Measurements from ENCODE around the gene MAFF.

The MAFF gene

GRCh38 chr22:38249803-38250642 is 48.2 kb downstream of the MAFF start:
- no CpG with 5 or more reads among the region's 25 CpGs for WGBS (ENCODE audit: insufficient coverage, insufficient read length)
- no peak overlapping the region for H3K27ac ChIP-seq (ENCODE audit: low read length)
- no peaks in the 10 kb centered on the region for H3K4me1 ChIP-seq (ENCODE audit: control insufficient read depth, insufficient read depth, low read length)

GRCh38 chr22:38250643-38251340 is 49.0 kb downstream of the MAFF start:
- H3K9me3 ChIP-seq (ENCODE audit: control insufficient read depth, insufficient read depth, low read length) = no peaks in the 10 kb centered on the region
- no CpG with 5 or more reads among the region's 13 CpGs for WGBS (ENCODE audit: insufficient coverage, insufficient read length)
- no peak overlapping the region for H3K27ac ChIP-seq (ENCODE audit: low read length)
- no peak overlapping the region for H3K4me3 ChIP-seq (ENCODE audit: low read length)
- H3K27me3 ChIP-seq (ENCODE audit: control insufficient read depth, insufficient read depth, low read length) = no peaks in the 10 kb centered on the region
- peaks cover 14% of the 10 kb centered on the region for H3K36me3 ChIP-seq (ENCODE audit: control insufficient read depth, insufficient read depth, low read length)
- no peak for DNase-seq (ENCODE audit: low read depth, low spot score)
- H3K4me1 ChIP-seq (ENCODE audit: control insufficient read depth, insufficient read depth, low read length) = no peaks in the 10 kb centered on the region

More at GRCh38 chr22:38249803-38250642, 48.2 kb downstream of the MAFF start:
- Histone ChIP-seq H3K9me3 (ENCODE audit: control insufficient read depth, insufficient read depth, low read length) (no peaks in the 10 kb centered on the region), H3K4me3 (ENCODE audit: low read length) (no peak overlapping the region), H3K36me3 (ENCODE audit: control insufficient read depth, insufficient read depth, low read length) (peaks cover 16% of the 10 kb centered on the region), H3K27me3 (ENCODE audit: control insufficient read depth, insufficient read depth, low read length) (no peaks in the 10 kb centered on the region)
- DNase-seq (ENCODE audit: low read depth, low spot score) = no peak

GRCh38 chr22:38251341-38251692 is 49.5 kb downstream of the MAFF start:
- Histone ChIP-seq H3K4me1 (ENCODE audit: control insufficient read depth, insufficient read depth, low read length) (no peaks in the 10 kb centered on the region), H3K4me3 (ENCODE audit: low read length) (no peak overlapping the region), H3K9me3 (ENCODE audit: control insufficient read depth, insufficient read depth, low read length) (no peaks in the 10 kb centered on the region), H3K27ac (ENCODE audit: low read length) (no peak overlapping the region), H3K27me3 (ENCODE audit: control insufficient read depth, insufficient read depth, low read length) (no peaks in the 10 kb centered on the region), H3K36me3 (ENCODE audit: control insufficient read depth, insufficient read depth, low read length) (peaks cover 9% of the 10 kb centered on the region; the same call in 1 of the 2 replicates)
- DNase-seq (ENCODE audit: low read depth, low spot score) = no peak
- WGBS (ENCODE audit: insufficient coverage, insufficient read length) = no CpG with 5 or more reads among the region's 7 CpGs

DNA sequence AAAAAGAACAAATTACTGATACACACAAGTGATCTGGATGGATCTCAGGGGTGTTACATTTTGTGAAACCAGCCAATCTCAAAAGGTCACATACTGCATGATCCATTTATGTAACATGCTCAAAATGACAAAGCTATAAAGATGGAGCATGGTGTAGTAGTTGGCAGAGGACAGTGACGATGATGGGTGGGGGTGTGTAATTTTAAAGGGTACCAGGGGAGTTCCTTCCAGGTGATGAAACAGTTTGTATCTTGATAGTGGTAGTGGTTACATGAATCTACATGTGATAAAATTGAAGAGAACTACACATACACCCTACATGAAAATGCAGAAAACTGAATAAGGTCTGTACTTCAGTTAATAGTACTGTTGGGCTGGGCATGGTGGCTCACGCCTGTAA is 53.9 kb downstream of the MAFF start:
- WGBS (ENCODE audit: insufficient coverage, insufficient read length) = no CpG with 5 or more reads among the region's 2 CpGs
- H3K4me1 ChIP-seq (ENCODE audit: control insufficient read depth, insufficient read depth, low read length) = peaks cover 2% of the 10 kb centered on the region; the same call in 1 of the 2 replicates
- DNase-seq (ENCODE audit: low read depth, low spot score) = no peak
- H3K27me3 ChIP-seq (ENCODE audit: control insufficient read depth, insufficient read depth, low read length) = no peaks in the 10 kb centered on the region
- no peak overlapping the region for H3K27ac ChIP-seq (ENCODE audit: low read length)
- H3K9me3 ChIP-seq (ENCODE audit: control insufficient read depth, insufficient read depth, low read length) = no peaks in the 10 kb centered on the region
- H3K4me3 ChIP-seq (ENCODE audit: low read length) = no peak overlapping the region
- no peaks in the 10 kb centered on the region for H3K36me3 ChIP-seq (ENCODE audit: control insufficient read depth, insufficient read depth, low read length)

DNA sequence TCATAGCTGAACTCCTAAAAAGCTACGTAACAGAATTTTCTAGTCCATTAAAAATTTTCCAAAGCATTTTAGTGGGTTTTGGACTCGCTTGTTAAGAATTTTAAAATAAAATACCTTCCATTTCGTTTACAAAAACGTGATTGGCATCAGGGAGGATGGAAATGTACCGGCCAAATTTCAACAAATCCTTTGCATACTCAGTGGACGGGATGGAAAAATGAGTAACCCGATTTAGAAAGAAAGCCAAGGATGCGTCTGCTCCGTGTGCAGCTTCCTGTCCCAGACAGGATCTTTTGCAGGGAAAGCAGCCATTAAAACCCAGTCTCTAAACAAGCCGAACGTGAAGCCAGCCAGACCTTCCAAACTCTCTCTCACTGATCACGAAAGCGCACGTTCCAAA is 55.4 kb downstream of the MAFF start:
- no CpG with 5 or more reads among the region's 14 CpGs for WGBS (ENCODE audit: insufficient coverage, insufficient read length)
- Histone ChIP-seq H3K9me3 (ENCODE audit: control insufficient read depth, insufficient read depth, low read length) (no peaks in the 10 kb centered on the region), H3K4me1 (ENCODE audit: control insufficient read depth, insufficient read depth, low read length) (peaks cover 2% of the 10 kb centered on the region; the same call in 1 of the 2 replicates), H3K27me3 (ENCODE audit: control insufficient read depth, insufficient read depth, low read length) (no peaks in the 10 kb centered on the region), H3K36me3 (ENCODE audit: control insufficient read depth, insufficient read depth, low read length) (no peaks in the 10 kb centered on the region), H3K4me3 (ENCODE audit: low read length) (no peak overlapping the region), H3K27ac (ENCODE audit: low read length) (no peak overlapping the region)
- no peak for DNase-seq (ENCODE audit: low read depth, low spot score)

DNA sequence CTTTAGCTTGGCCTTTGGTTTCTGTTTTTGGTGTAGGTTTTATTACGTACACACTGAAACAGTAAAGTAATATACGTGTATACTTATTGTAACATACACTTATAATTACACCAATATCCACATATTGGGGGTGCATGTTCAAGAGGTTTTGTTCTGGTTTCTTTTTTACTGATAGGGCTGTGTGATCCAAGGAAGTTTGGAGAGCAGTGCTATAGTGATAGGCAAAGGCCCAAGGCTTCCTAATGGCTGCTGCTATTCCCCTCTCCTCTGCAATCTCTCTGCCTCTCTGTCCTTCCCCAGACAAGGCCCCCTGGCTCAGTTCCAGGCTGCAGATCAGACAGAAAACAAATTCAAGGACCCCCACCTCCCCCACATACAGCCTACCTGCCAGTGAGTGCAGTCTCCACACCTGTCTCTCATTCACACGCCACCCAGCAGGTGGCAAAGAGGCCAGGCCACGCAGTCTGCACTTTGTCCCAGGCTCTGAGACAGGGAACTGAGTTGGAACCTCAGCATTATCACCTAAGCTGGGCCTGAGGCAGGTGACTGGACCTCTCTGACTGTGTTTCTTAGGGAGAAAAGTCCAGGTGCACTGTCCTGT is 56.0 kb downstream of the MAFF start:
- no peaks in the 10 kb centered on the region for H3K36me3 ChIP-seq (ENCODE audit: control insufficient read depth, insufficient read depth, low read length)
- H3K27ac ChIP-seq (ENCODE audit: low read length) = no peak overlapping the region
- no peak overlapping the region for H3K4me3 ChIP-seq (ENCODE audit: low read length)
- no peaks in the 10 kb centered on the region for H3K27me3 ChIP-seq (ENCODE audit: control insufficient read depth, insufficient read depth, low read length)
- H3K9me3 ChIP-seq (ENCODE audit: control insufficient read depth, insufficient read depth, low read length) = no peaks in the 10 kb centered on the region
- H3K4me1 ChIP-seq (ENCODE audit: control insufficient read depth, insufficient read depth, low read length) = peaks cover 2% of the 10 kb centered on the region; the same call in 1 of the 2 replicates
- DNase-seq (ENCODE audit: low read depth, low spot score) = no peak
- no CpG with 5 or more reads among the region's 4 CpGs for WGBS (ENCODE audit: insufficient coverage, insufficient read length)

DNA sequence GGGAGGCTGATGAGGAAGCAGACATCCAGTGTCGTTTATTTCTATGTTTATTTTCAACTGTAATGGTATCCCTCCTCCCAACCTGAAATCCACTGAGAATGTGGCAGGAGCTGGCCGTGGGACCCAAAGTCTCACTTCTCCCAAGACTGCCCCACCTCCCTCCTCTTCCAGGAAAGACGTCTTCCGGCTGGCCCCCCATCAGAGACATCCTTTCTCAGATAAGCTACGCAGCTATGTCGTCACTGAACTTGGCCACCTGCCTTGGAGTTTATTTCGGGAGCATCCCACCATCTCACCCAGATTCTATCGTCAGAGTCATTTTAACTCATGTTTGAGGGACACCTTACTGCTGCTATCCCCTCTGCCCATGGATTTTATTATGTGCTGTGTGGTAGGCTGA is 57.1 kb downstream of the MAFF start:
- no CpG with 5 or more reads among the region's 8 CpGs for WGBS (ENCODE audit: insufficient coverage, insufficient read length)
- H3K9me3 ChIP-seq (ENCODE audit: control insufficient read depth, insufficient read depth, low read length) = no peaks in the 10 kb centered on the region
- no peak overlapping the region for H3K27ac ChIP-seq (ENCODE audit: low read length)
- no peak overlapping the region for H3K4me3 ChIP-seq (ENCODE audit: low read length)
- peaks cover 2% of the 10 kb centered on the region; the same call in 1 of the 2 replicates for H3K36me3 ChIP-seq (ENCODE audit: control insufficient read depth, insufficient read depth, low read length)
- H3K27me3 ChIP-seq (ENCODE audit: control insufficient read depth, insufficient read depth, low read length) = no peaks in the 10 kb centered on the region
- H3K4me1 ChIP-seq (ENCODE audit: control insufficient read depth, insufficient read depth, low read length) = peaks cover 2% of the 10 kb centered on the region; the same call in 1 of the 2 replicates
- DNase-seq (ENCODE audit: low read depth, low spot score) = no peak

DNA sequence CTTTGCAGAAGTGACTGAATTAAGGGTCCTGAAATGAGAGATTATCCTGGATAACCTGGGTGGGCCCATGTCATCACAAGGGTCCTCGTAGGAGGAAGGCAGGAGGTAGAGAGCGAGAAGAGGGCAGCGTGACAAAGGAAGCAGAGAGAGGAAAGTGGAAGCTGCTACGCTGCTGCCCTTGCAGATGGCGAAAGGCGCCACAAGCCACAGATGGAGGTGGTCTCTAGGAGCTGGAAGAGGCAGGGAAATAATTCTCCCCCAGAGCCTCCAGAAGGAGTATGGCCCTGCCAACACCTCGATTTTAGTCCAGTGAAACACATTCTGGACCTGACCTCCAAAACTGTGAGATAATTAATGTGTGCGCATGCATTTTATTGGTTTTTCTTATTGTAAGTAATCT is 57.6 kb downstream of the MAFF start:
- no peak overlapping the region for H3K27ac ChIP-seq (ENCODE audit: low read length)
- no peak overlapping the region for H3K4me3 ChIP-seq (ENCODE audit: low read length)
- H3K9me3 ChIP-seq (ENCODE audit: control insufficient read depth, insufficient read depth, low read length) = no peaks in the 10 kb centered on the region
- no peaks in the 10 kb centered on the region for H3K27me3 ChIP-seq (ENCODE audit: control insufficient read depth, insufficient read depth, low read length)
- WGBS (ENCODE audit: insufficient coverage, insufficient read length) = no CpG with 5 or more reads among the region's 8 CpGs
- no peak for DNase-seq (ENCODE audit: low read depth, low spot score)
- peaks cover 2% of the 10 kb centered on the region; the same call in 1 of the 2 replicates for H3K4me1 ChIP-seq (ENCODE audit: control insufficient read depth, insufficient read depth, low read length)
- H3K36me3 ChIP-seq (ENCODE audit: control insufficient read depth, insufficient read depth, low read length) = peaks cover 2% of the 10 kb centered on the region; the same call in 1 of the 2 replicates

- H3K27ac ChIP-seq (ENCODE audit: low read length) = no peak overlapping the region
- no peak for DNase-seq (ENCODE audit: low read depth, low spot score)
- H3K36me3 ChIP-seq (ENCODE audit: control insufficient read depth, insufficient read depth, low read length) = peaks cover 2% of the 10 kb centered on the region; the same call in 1 of the 2 replicates
- H3K9me3 ChIP-seq (ENCODE audit: control insufficient read depth, insufficient read depth, low read length) = no peaks in the 10 kb centered on the region
- WGBS (ENCODE audit: insufficient coverage, insufficient read length) = no CpG with 5 or more reads among the region's 15 CpGs
- H3K27me3 ChIP-seq (ENCODE audit: control insufficient read depth, insufficient read depth, low read length) = no peaks in the 10 kb centered on the region
- H3K4me3 ChIP-seq (ENCODE audit: low read length) = no peak overlapping the region
- peaks cover 2% of the 10 kb centered on the region for H3K4me1 ChIP-seq (ENCODE audit: control insufficient read depth, insufficient read depth, low read length)
Measured at GRCh38 chr22:38260761-38261681, 59.2 kb downstream of the MAFF start.

Data from iPS DF 6.9 (cell line).